ENCODE results near the gene HSD17B11. TPM values are rescaled to one million over a fixed set of nuclear protein-coding genes. Genes with fewer than 3 reads are reported as not detected.

The HSD17B11 gene
- total RNA-seq, 1 donor from 2014 or later, result 12.9 TPM

DNA sequence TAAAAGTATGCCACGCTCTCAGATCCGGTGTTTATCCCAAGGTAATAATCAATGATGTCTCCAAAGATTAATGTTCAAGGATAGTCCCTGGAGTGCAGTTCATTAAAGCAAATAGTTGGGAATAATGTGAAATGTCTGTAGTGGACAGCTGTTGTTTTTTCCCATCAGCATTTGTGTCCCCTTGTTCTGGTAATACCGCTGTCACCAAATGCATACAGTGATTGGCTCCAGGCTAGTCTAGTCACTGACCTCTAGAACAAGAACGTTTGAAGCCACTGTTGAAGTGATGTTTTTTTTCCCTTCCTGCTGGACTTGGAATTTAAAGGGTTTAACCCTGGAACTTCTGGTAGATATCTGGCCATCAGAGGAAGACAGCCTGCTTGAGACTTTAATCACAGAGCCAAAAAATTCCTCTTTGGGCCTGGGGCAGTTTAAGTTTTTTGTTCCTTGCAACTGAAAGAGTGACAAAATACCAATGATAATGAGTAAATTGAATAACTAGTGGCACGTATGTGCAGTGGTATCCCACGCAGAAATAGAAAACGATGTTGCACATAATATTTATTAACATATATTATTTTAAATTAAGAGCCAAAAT, 30.6 kb downstream of the HSD17B11 start:
- Histone ChIP-seq H3K27me3 (ENCODE audit: control insufficient read depth, insufficient read depth, low read length) (no peaks in the 10 kb centered on the region), H3K36me3 (ENCODE audit: control insufficient read depth, insufficient read depth, low read length) (no peaks in the 10 kb centered on the region), H3K4me3 (ENCODE audit: low read depth, low read length) (no peak overlapping the region)
- TF ChIP-seq, protein P1, sequence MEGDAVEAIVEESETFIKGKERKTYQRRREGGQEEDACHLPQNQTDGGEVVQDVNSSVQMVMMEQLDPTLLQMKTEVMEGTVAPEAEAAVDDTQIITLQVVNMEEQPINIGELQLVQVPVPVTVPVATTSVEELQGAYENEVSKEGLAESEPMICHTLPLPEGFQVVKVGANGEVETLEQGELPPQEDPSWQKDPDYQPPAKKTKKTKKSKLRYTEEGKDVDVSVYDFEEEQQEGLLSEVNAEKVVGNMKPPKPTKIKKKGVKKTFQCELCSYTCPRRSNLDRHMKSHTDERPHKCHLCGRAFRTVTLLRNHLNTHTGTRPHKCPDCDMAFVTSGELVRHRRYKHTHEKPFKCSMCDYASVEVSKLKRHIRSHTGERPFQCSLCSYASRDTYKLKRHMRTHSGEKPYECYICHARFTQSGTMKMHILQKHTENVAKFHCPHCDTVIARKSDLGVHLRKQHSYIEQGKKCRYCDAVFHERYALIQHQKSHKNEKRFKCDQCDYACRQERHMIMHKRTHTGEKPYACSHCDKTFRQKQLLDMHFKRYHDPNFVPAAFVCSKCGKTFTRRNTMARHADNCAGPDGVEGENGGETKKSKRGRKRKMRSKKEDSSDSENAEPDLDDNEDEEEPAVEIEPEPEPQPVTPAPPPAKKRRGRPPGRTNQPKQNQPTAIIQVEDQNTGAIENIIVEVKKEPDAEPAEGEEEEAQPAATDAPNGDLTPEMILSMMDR (IDR thresholded peaks at IDR 0.05; ENCODE audit: insufficient read depth, low read length, poor library complexity, severe bottlenecking), result no peak
- no peak for DNase-seq (ENCODE audit: low read depth)

DNA sequence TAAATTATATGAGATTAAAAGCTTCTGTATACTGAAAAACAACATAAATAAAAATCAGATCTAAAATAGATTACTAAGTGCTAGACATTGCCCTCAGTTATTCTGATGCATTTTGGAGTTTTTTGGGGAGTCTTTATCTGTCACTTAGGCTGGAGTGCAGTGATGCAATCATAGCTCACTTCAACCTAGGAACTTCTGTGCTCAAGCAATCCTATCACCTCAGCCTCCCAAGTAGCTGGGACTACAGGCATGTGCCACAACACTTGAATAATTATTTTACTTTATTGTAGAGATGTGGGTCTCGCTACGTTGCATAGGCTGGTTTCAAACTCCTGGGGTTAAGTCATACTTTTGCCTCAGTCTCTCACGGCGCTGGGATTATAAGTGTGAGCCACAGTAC, 31.7 kb downstream of the HSD17B11 start:
- H3K4me3 ChIP-seq (ENCODE audit: low read depth, low read length), result no peak overlapping the region
- TF ChIP-seq, protein P1 (IDR thresholded peaks at IDR 0.05; ENCODE audit: insufficient read depth, low read length, poor library complexity, severe bottlenecking), result no peak

DNA sequence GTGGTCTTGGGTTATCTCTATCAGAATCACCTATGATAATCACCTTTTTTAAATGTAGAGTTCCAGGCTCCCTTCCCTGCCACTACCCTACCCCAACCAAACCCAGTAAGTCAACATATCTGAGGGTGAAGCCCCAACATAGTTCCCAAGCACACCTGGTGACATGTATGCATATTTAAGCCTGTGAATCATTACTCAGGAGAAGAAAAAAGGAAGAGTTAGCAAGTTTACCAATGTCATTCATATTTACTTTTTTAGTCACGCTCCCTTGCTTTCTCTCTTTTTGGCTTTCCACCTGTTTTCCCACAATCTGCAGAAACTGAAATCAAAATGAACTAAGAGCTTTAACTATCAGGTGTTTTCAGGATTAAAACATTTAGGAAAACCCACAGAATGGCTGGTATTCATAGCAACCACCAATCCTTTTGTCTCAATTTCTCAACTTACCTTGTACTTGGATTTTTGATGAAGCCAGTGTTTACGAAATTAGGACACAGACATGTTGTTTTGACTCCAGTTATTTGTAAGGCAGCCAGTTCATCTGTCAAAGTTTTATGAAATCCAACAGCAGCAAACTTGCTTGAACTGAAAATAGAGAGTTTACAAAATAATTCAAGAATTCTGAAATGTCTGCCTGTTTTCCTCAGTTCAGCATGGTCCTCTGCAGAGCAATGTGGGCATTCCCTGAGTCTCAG, 34.0 kb downstream of the HSD17B11 start:
- no peak for DNase-seq (ENCODE audit: low read depth)
- Histone ChIP-seq H3K36me3 (ENCODE audit: control insufficient read depth, insufficient read depth, low read length) (no peaks in the 10 kb centered on the region), H3K4me3 (ENCODE audit: low read depth, low read length) (no peak overlapping the region), H3K27me3 (ENCODE audit: control insufficient read depth, insufficient read depth, low read length) (no peaks in the 10 kb centered on the region)
- TF ChIP-seq, protein P1 (IDR thresholded peaks at IDR 0.05; ENCODE audit: insufficient read depth, low read length, poor library complexity, severe bottlenecking), result no peak

More for the DNA sequence above, 31.7 kb downstream of the HSD17B11 start:
- Histone ChIP-seq H3K36me3 (ENCODE audit: control insufficient read depth, insufficient read depth, low read length) (no peaks in the 10 kb centered on the region), H3K27me3 (ENCODE audit: control insufficient read depth, insufficient read depth, low read length) (no peaks in the 10 kb centered on the region)
- no peak for DNase-seq (ENCODE audit: low read depth)

DNA sequence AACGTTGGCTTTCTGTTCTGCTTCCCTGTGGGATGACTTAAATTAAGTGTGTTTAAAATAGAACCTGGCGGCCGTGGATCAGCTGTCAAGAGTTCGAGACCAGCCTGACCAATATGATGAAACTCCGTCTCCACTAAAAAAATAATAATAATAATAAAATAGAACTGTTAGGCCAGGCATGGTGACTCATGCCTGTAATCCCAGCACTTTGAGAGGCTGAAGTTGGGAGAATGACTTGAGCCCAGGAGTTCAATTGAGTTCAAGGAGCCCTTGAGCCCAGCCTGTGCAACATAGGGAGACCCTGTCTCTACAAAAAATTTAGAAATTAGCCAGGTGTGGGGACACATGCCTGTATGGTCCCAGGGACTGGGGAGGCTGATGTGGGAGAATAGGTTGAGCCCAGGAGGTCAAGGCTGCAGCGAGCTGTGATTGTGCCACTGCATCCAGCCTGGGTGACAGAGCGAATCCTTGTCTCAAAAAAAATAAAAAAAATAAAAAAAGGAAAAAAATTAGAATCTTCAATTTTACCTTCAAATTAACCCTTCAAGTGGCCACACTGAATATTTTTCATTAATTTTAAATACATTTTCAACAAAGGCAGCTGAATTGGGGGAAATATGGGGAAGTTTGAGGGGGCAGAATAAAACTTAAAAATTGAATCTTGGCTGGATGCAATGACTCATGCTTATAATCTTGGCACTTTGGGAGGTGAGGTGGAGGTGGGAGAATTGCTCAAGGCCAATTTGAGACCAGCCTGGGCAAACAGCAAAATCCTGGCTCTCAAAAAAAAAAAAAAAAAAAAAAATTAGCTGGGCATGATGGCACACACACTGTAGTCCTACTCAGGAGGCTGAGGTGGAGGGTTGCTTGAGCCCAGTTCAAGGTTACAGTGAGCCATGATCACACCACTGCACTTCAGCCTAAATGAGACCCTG, 36.6 kb downstream of the HSD17B11 start:
- H3K4me3 ChIP-seq (ENCODE audit: low read depth, low read length), result no peak overlapping the region
- no peaks in the 10 kb centered on the region for H3K36me3 ChIP-seq (ENCODE audit: control insufficient read depth, insufficient read depth, low read length)
- DNase-seq (ENCODE audit: low read depth), result no peak
- no peaks in the 10 kb centered on the region for H3K27me3 ChIP-seq (ENCODE audit: control insufficient read depth, insufficient read depth, low read length)
- TF ChIP-seq, protein P1 (IDR thresholded peaks at IDR 0.05; ENCODE audit: insufficient read depth, low read length, poor library complexity, severe bottlenecking), result no peak

DNA sequence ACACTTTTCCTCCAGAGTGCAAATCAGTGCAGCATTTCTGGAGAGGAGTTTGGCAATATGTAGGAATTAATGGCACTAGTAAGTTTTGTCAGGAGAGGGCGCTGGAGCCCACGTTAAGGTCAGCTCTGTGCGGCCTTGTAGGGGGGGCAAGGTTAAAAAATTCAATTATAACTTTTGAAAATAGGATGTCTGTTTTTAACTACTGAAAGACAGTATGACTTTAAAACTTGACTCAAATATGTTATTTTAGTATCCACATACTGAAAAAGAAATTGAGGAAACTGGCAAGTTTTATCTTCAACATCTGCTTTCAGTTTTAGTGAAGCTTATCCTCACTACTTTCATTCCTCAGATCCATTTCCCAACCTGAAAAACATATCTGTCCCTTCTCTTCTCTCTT, 37.4 kb downstream of the HSD17B11 start:
- TF ChIP-seq, protein P1 (IDR thresholded peaks at IDR 0.05; ENCODE audit: insufficient read depth, low read length, poor library complexity, severe bottlenecking), result peak; percentile 64
- no peak overlapping the region for H3K4me3 ChIP-seq (ENCODE audit: low read depth, low read length)
- no peaks in the 10 kb centered on the region for H3K36me3 ChIP-seq (ENCODE audit: control insufficient read depth, insufficient read depth, low read length)
- no peak for DNase-seq (ENCODE audit: low read depth)
- H3K27me3 ChIP-seq (ENCODE audit: control insufficient read depth, insufficient read depth, low read length), result no peaks in the 10 kb centered on the region
